ENCODE results near the gene MAP3K8. TPM values are rescaled to one million over a fixed set of nuclear protein-coding genes. Genes with fewer than 3 reads are reported as not detected.

MAP3K8 gene
- total RNA-seq: 1 to 10 TPM; 3.2 to 5.3 (median 4.2) TPM

DNA sequence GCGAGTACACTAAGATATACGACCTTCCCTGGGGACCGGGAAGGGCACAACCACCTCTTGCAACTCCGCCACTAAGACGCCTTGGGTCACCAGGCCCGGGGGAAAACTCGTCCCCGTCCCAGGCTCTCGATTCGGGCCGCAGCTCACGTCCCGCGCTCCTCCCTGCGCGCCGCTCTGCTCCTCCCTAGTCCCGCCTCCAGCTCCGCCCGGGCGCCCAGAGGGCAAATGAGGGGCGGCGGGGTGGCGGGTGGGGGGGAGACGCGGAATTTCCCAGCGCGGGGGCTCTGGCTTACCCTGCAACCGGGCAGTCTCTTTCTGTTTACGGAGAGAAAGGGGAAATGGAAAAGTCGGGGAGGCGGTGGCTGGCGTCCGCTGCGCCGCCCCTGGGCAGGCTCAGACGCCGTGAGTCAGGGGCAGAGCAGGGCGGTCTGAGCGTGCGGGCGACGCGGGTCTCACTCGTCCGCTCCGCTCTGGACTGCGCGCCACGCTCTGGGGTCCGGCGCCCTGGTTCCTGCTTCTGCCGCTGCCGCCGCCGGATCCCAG, at the start of gene MAP3K8:
MAP3K8 (plus strand) TSS at position 455 of the 543 bp plus-strand sequence. CDS start 4,755 bp downstream, outside the sequence.
- intact Hi-C loops (cut with DNase I; ENCODE audit: low total_unique reads) (loop anchor here (2.0 to 10.0 kb wide), 3 partner anchors 21 to 429 kb away; no protein-coding TSS in a partner anchor), in situ Hi-C loops (cut with MboI; ENCODE audit: low sequenced_read_pairs in 4 of 4) (no loop called here)

DNA sequence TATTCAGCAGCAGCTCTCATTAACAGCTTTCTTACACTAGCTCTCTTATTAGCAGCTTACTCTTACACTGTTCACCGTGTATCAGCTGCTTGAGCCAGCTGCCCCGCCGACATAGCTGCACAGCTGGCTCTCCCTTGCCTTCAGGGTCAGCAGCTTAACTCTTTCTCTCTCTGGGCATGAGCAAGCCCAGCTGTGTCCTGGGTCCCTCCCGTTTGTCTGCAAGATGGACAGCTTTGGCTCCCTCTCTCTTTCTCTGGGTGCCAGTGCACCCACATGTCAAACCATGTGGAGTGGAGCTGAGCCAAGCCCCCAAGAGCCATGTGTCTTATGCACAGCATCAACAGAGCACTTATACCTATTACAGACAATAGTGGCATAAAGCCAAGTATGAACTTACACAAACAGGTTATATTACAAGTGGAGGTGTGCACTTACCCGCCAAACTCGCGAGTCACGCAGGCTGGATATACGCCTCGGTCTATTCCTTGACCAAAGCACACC, 49.2 kb upstream of the MAP3K8 start:
- ATAC-seq (no peak), DNase-seq (no peak)
- no peaks in the 10 kb centered on the region for H3K36me3 ChIP-seq
- H3K9me3 ChIP-seq: no peaks in the 10 kb centered on the region
- in situ Hi-C loops (cut with MboI; ENCODE audit: low sequenced_read_pairs in 4 of 4) (no loop called here), intact Hi-C loops (cut with DNase I; ENCODE audit: low total_unique reads) (no loop called here)
- H3K4me3 ChIP-seq: no peak overlapping the region
- H3K27me3 ChIP-seq: no peaks in the 10 kb centered on the region
- no peaks in the 10 kb centered on the region for H3K4me1 ChIP-seq
- no peak overlapping the region for H3K27ac ChIP-seq
- no peak for TF ChIP-seq POLR2A (IDR thresholded peaks at IDR 0.05)

More for the DNA sequence above, at the start of gene MAP3K8:
- Histone ChIP-seq H3K9me3 (no peaks in the 10 kb centered on the region), H3K36me3 (no peaks in the 10 kb centered on the region), H3K4me1 (peaks cover 36 to 49% of the 10 kb centered on the region in 2 donors), H3K27ac (peak within 1 kb of the TSS; percentile 94 to 98 (median 97)), H3K4me3 (peak within 1 kb of the TSS; percentile 85 to 96 (median 90)), H3K27me3 (no peaks in the 10 kb centered on the region)
- TF ChIP-seq, protein P1, sequence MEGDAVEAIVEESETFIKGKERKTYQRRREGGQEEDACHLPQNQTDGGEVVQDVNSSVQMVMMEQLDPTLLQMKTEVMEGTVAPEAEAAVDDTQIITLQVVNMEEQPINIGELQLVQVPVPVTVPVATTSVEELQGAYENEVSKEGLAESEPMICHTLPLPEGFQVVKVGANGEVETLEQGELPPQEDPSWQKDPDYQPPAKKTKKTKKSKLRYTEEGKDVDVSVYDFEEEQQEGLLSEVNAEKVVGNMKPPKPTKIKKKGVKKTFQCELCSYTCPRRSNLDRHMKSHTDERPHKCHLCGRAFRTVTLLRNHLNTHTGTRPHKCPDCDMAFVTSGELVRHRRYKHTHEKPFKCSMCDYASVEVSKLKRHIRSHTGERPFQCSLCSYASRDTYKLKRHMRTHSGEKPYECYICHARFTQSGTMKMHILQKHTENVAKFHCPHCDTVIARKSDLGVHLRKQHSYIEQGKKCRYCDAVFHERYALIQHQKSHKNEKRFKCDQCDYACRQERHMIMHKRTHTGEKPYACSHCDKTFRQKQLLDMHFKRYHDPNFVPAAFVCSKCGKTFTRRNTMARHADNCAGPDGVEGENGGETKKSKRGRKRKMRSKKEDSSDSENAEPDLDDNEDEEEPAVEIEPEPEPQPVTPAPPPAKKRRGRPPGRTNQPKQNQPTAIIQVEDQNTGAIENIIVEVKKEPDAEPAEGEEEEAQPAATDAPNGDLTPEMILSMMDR (IDR thresholded peaks at IDR 0.05 in 4 of 5, conservative IDR thresholded peaks at IDR 0.05 in 1 of 5): no peak
- TF ChIP-seq POLR2A (IDR thresholded peaks at IDR 0.05): peak; percentile 61 to 79
- DNase-seq (peak; percentile 81 to 84), ATAC-seq (peak; percentile 77 to 78)

DNA sequence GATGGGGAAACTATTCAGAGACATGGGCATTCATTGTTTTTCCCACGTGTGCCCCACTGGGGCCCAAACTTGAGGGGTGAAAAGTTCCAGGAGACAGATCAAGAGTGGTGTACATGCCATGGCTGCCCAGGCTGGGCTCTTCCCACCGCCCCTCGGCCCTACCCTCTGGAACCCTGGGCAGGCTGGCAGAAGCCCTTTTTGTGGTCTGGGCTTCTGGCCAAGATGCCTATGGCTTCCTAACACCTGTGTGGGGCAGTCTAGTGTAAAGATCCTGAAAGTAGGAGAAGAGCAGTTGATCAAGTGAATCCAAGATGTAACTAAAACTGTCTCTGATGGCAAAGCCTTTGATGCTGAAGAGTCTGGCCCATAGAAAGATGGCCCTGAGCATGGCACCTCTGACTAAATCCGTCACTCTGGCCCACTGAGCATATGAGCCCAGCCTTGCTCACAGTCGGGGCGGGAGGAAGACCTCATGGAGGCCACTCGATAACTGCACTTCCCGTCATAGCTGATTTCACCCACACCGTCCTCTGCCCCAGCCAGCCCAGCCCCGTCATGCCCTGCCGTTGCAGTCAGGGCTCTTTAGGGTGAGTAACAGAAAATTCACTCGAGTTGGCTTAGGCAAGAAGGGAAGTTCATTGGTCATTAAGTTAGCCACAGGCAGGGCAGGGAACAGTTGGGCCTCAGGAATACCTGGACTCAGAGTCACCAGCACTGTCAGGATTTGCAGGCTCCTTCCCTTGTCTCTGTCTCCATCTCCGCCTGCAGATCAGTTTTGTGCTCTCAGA, 47.0 kb upstream of the MAP3K8 start:
- Histone ChIP-seq H3K27ac (no peak overlapping the region), H3K4me1 (no peaks in the 10 kb centered on the region), H3K27me3 (no peaks in the 10 kb centered on the region), H3K4me3 (no peak overlapping the region), H3K36me3 (no peaks in the 10 kb centered on the region), H3K9me3 (no peaks in the 10 kb centered on the region)
- TF ChIP-seq POLR2A (IDR thresholded peaks at IDR 0.05): no peak
- TF ChIP-seq, protein P1 (IDR thresholded peaks at IDR 0.05 in 4 of 5, conservative IDR thresholded peaks at IDR 0.05 in 1 of 5): no peak
- intact Hi-C loops (cut with DNase I; ENCODE audit: low total_unique reads) (no loop called here), in situ Hi-C loops (cut with MboI; ENCODE audit: low sequenced_read_pairs in 4 of 4) (no loop called here)
- ATAC-seq (no peak), DNase-seq (no peak)

DNA sequence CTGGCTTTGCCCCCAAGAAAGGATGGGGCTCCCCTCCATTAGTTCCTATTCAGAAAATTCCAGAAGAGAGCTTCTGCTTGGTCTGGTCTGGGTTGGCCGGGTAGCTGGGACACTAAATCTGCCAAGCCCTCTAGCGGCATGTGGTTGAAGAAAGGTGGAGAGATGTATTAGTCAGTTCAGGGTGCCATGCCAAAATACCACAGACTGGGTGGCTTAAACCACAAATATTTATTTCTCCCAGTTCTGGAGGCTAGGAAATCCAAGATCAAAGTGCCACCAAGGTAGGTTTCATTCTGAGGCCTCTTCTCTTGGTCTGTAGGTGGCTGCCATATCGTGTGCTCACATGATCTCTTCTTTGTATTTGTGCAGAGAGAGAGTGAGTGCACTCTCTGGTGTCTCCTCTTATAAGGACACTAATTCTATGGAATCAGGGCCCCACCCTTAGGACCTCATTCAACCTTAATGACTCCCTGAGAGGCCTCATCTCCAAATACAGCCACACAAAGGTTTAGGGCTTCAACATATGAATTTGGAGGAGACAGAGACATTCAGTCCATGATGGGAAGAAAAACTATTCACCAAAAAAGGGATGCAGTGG, 46.2 kb upstream of the MAP3K8 start:
- in situ Hi-C loops (cut with MboI; ENCODE audit: low sequenced_read_pairs in 4 of 4): no loop called here

More for the DNA sequence above, 46.2 kb upstream of the MAP3K8 start:
- ATAC-seq (no peak), DNase-seq (no peak)
- TF ChIP-seq, protein P1 (IDR thresholded peaks at IDR 0.05 in 4 of 5, conservative IDR thresholded peaks at IDR 0.05 in 1 of 5): no peak
- no peak for TF ChIP-seq POLR2A (IDR thresholded peaks at IDR 0.05)
- H3K27me3 ChIP-seq: peaks cover 0 to 2% (median 0%) of the 10 kb centered on the region in 3 donors
- H3K27ac ChIP-seq: no peak overlapping the region
- no peaks in the 10 kb centered on the region for H3K9me3 ChIP-seq
- H3K4me3 ChIP-seq: no peak overlapping the region
- H3K4me1 ChIP-seq: peaks cover 0 to 2% of the 10 kb centered on the region in 2 donors
- intact Hi-C loops (cut with DNase I; ENCODE audit: low total_unique reads): no loop called here
- H3K36me3 ChIP-seq: no peaks in the 10 kb centered on the region

Data from gastrocnemius medialis (tissue), 4 donors.